Measurements from ENCODE around the gene TLL1.

The TLL1 gene

DNA sequence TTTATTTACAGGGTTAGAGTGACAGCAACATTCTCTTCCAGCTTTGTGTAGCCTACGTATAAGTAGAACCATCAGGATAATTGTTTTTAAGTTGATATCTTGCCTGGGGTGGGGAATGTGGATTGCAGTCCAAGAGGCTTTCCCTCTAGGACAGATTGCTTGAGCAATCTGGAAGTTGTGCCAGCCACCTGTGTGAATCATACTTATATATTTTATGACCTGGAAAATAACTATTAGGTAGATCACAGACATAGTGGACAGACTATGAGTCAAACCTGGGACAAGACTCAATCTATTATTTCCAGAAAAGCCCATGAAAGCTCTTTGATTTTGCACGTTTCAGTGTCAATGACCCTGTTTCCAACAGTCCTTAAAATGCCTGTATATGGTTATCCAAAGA lies 98.9 kb downstream of the TLL1 start:
- DNase-seq (ENCODE audit: low read depth), result no peak

DNA sequence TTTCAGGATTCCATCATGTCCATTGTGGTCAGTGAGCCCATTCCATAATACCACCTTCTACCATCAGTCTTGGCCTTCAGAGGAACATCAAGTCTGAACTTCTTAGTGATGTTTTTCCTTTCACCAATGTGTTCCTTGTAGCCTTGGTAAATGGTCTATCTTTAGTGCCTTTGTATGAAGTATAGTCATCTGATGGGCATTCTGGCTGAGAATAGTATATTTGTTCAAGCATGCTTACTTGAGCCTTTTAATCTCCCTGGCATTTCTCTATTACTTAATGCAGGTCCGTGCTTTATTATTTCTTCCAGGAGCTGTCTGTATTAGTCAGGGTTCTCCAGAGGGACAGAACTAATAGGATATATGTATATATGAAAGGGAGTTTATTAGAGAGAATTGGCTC lies 99.7 kb downstream of the TLL1 start:
- no peak for DNase-seq (ENCODE audit: low read depth)

DNA sequence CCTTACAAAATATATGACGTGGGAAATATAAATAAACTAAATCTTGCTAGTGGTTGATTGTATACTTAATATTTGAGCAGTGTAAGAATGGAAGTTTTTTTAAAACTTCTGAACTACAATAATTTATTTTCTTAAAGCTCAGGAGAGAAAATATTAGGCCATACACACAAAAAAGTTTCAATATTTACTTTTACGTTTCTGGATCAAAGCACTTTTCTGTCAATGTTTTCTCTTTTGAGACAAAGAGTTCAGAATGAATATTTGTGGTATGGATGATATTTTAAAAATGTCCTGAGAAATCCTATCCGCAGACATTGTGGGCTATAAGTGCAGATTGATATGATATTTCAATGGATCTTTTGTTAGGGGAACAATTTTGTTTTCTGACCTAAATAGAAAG lies 109.9 kb downstream of the TLL1 start:
- DNase-seq (ENCODE audit: low read depth), result no peak

DNA sequence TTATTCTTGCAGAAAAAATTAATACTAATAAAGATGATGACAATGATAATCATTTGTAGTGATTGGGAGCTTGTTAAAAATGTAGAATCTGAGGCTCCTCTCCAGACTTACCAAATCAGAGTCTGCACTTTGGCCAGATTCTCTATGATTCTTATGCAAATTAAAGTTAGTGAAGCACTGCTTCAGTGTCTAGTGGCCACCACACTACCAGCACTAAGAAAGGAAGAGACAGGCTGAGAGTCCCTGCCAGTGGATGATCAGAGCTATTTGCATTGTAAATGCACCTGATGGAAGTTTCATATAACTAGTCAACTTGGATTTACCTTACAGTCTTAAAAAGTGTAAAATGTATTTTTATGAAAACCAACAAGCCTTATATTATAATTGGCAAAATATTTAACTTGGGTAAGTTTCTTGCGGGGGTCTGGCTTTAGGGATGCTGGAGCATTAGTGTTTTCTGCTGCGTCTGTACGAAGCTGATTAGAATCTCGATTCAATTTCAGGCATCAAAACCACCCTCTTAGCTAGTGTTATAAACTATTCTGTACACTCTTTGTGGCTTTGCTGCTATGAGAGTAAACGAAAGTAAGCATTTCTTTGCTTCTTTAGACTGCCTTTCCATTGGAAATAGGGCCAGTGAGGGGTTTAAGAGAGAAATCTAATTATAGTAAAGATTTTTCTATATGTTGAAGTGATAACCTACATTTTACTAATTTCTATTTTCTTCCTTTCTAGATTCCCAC lies 114.1 kb downstream of the TLL1 start:
- no peak for DNase-seq (ENCODE audit: low read depth)

DNA sequence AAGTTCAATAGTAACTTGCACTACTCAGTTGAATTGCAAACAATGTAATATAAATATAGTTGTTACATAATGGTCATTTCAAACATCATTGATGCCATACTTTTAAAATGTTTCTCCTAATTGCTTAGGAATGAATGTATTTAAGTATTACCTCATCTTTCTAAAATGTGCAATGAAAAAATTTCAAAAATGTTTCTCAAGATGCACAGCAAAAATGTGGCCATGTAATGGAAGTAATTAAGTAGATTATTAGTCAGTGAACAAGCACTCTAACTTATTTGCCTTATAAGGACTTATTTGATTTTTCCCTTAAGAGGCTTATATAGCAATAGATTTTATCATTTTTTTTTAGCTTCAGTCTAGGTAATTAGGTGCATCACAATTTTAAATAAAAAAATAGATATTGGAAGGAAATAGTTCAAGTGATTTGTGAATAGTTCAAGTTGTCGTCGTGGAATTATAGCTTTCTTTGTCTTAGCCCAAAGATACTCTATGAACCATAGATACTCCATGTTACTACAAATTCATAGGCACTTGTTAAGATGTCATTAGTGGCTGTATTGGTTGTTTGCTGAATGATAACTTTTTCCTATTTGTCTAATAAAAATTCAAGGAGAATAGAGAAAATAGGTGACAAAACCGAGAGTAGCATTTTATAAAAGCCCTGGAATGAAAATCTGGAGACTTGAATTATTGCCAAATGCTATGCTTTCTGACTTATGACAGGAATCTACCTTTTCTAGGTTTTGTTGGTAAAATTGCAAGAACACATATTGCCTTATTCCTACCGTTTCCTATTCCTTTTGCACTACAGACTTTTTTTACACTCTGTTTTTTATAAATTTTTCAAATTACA lies 118.5 kb downstream of the TLL1 start:
- no peak for DNase-seq (ENCODE audit: low read depth)

DNA sequence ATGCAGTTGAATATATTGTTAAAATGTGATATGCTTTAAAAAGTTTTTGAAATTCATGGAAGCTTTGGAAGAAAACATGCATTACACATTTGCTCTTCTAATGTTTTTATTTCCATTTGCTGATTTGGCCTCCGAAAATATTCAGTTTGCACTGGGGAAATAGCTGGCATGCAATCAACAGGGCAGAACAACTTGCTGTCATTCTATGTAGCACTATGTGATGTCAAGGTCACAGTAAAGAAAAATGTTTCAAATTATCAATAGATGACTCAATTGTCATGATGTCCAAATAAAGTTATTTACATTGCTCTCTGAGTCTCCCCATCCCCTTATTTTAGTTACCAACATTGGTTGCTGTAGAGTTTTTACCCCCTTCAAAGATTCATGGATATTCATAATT lies 119.2 kb downstream of the TLL1 start:
- DNase-seq (ENCODE audit: low read depth), result no peak

DNA sequence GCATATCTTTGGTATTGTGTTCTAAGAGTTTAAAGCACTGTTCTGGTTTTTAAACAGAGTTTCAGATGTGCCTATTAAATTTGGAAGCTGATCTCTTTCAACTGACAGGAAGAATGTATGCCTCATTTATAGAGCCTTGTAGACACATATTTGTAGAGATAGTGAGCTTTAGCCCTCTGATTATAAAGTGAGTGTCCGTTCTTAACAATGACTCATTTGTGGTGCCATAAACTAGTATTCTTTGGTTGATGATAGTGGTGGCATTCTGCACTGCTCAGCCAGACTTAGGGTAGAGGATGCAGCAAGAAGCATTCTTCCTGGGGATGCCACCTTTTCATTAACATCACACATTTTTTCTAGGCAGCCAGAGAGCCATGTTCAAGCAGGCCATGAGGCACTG lies 121.7 kb downstream of the TLL1 start:
- no peak for DNase-seq (ENCODE audit: low read depth)

DNA sequence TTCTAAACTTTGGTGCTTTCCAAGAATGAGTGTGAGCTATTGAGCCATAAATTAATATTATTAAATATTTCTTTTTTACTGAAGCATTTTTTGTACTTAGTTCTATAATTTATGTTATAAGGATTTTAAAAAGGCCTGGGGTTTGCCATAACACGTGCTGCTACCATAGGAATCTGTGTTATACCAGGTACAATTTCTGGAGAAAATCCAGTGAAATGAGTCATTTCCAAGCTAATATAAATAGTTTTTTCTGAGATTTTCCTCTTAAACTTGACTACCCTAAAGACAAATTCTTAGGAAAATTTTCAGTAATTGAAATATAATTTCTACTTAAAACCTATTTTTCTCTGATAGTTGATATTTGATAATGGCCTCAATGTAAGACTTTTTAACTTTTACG lies 130.8 kb downstream of the TLL1 start:
- DNase-seq (ENCODE audit: low read depth), result no peak

DNA sequence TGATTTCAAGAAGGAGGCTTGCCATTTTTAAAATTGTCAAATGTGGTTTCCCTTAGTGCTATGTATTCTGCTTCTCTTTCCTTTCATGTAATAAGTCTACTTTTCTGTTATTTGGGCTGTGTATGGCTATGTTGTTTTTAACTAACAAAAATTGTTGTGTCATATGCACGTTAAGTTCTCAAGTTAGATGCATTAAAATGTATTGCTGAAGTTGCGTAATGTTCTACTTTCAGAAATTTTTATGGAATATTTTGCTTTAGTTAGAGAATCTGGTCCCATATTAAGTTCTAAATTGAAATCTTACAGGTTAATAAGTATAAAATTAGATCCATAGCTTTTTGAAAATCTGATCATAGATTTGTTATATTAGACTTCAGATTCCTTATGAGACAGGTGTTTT lies 133.2 kb downstream of the TLL1 start:
- DNase-seq (ENCODE audit: low read depth), result no peak

DNA sequence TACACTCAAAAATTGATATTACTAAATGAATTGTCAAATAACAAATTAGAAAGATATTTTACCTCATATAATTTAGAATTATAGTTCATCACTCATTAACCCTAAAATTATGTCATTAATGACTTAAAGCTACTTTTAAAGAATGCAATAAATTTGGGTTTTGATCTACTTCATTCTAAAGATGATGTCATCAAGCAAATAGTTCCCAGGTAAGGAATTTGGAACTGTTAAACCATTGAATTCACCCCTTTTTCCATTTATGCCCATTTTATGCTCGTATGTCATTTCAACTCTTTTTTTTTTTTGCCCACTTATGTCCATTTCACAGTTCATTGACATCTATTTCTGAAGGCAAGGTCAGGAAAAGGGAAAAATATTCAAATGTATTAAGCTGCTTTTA lies 135.5 kb downstream of the TLL1 start:
- DNase-seq (ENCODE audit: low read depth), result no peak

DNA sequence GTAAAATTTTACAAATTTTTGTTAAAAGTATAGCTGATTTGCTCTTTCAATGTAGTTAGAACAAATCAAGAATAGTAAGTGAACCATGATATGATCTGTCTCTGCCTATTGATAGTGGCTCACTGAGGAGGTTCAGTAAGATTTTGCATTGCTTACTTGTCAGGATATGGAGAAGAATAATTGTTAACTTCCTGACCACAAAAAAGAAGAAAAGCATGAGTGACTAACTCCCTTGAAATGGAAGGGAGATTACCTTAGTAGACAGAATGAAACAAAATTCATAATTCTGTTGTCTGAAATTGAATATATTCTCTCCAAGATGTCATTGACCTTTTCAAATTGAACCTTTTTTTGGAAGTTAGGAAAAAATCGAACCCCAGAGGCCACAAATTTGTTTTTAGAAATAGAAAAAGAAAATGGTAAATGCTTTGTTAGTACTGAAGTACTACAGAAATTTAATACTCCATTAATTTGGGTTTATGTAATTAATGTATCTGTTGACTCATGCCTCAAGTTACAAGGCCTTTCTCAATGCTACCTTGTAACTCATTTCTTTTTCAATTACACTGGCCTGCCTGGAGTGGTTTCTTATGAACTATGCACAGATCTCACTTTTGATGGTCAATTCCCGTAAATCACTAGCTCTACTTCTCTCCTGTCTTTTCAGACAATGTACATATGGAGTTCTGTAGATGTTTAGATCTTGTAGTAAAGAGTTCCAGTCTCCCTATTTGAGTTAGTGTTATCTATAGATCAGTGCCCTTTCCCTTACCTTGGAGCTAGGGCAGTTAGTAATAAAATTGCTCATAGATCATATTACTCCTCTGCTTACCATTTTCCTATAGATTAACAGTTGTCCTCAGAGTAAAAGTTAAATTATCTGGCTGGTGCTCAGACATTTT lies 139.3 kb downstream of the TLL1 start:
- DNase-seq (ENCODE audit: low read depth), result no peak

DNA sequence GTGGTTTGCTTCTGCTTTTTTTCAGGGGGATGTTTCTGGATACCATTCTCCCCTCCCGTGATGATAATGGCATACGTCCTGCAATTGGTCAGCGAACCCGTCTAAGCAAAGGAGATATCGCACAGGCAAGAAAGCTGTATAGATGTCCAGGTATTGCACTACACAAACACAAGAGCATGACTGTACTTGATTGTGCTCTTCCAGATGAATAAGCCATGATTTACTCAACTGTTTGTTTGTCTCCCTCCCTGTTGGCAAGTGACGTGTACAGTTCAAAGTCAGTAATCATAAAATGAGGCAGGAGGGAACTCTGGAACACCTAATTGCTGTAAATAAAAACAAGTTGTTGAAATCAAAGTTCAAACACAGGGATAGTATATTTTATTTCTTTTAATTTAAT lies 141.4 kb downstream of the TLL1 start:
- no peak for DNase-seq (ENCODE audit: low read depth)

DNA sequence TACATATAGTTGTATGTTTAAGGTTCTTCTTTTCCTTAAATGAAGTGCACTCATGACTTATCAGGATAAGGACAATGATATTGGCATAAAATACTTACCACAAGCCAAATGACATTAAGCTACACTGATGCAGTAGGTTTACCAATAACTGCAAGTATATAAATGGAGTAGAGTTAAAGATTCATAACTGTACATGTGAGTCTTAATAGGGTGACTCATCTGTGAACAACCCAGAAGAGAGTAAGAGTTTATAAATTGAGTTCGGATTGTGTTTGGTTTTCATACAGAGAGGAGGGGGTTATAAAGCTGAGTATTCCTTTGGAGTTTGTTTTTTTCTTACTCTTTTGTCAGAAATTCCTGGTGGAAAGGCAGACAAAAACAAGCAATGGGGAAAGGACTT lies 144.8 kb downstream of the TLL1 start:
- DNase-seq (ENCODE audit: low read depth), result no peak

DNA sequence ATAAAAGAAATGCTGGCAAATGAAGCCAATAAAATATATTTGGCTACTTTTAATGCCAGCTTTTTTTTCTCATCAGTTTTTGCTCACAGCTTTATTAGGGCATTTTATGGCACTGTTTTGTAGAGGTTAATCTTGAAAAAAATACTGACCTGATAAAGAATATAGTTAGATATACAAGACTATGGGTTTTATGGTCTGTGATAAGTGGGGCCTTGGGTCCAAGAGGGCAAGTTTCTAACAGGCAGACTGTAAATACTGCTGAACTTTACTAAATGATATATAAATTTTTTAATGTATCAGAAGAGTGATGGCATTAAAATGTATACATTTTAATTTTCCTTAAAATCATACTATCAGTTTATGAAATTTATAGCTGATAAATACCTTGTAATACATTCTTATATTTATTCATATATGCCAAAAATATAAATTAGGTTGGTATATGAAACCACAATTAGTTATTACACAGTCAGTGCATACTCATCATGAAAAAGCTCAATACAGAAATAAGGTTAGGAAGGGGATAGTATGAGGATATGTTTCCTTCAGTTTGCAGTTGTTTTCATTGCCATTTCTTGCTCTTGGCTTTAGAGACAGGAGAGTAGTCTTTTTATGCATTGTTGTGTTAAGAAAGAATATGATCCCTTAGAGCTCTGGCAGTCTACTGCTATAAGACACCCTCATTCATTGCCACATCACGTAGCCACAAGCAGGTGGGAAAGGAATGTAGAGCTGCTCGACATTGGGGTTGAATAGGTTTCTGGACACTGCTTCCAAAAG lies 146.6 kb downstream of the TLL1 start:
- DNase-seq (ENCODE audit: low read depth), result no peak

DNA sequence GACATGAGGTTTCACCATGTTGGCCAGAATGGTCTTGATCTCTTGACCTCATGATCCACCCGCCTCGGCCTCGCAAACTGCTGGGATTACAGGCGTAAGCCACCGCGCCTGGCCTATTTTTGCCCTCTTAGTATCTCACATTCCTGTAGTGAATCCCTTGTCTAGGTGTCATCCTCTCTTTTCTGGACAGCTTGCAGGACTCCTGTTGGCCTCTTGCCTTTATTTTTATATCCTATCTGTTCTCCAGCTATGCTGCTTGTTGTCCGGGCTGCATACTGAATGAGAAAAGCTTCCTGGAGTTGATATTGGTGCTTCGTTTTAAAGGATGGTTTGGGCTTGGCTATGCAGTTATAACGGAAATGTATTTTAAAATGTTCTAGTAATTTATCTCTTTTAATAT lies 148.6 kb downstream of the TLL1 start:
- DNase-seq (ENCODE audit: low read depth), result no peak

DNA sequence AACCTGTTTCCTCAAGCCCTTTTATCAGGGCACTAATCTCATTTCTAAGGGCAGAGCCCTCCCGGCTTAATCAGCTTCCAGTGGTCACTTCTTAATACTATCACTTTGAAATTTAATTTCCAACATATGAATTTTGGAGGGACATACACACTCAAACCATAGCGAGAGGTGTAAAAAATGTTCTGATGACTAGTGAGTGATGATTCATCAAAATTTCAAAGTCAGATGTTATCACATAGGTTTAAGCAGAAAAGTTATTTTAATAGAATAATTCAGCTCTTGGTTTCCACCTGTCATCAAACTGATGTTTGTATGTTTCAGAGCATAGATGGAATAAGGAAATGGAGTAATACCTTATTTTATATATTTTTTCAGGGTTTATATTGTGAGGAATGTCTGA lies 161.9 kb downstream of the TLL1 start:
- no peak for DNase-seq (ENCODE audit: low read depth)

DNA sequence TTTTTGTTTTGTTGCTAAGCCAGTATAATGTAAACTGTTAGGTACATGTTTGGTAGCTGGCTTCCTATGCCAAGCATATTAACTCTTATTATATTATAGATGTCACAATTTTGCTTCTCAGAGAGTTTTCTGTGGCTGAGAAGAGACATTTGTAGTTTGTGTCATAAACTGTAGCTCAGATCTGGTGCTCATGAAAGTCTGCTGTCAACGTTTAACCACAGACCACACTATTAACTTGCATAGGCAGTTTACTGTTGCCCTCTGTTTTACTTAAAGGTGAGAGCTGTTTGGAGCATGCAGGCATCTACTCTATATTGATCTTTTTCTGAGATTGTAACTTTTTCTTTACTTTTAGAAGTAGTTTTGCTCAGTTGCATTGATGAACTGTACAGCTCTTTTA lies 166.8 kb downstream of the TLL1 start:
- no peak for DNase-seq (ENCODE audit: low read depth)

DNA sequence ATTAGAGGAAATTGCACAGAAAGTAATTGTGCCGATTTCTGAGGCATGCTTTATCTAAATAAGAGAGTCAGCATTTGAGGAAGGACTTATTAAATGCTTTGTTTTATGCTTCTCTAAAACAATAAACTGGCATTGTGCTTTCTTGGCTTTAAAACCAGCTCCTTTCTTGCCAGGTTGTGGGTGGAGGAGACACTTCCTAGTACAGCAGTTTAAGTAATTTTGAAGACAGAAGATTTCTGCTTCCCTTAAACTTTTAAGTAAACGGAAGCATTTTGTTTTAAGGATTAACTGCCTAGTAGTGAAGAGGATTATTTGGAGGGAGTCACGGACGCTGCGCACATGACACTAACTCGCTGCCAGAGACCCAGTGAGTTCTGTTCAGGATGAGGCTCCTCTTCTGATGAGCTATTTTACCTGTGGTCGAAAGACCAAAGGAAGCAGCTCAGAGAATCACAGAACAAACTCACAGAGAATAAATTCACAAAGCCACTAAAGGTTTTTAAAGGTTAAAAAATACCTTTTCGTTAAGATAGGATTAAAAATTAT lies 169.5 kb downstream of the TLL1 start:
- DNase-seq (ENCODE audit: low read depth), result no peak

DNA sequence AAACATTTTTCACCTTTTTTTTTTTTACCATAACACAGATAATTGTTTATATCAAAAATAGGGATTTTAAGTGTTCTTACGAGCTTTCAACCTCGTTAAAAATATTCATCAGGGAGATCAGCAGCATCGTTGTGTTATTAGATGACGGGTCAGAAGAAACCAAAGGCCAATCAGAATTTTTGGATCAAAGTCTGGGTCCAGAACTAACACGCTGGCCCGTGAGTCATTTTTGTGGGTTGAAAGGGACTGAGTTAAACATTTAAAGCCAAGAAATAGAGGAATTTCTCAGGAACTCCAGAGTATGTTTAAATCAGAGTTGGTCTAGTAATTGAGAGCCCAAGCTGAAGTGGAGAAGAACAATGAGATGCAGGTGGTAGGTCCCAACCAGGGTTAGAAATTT lies 170.8 kb downstream of the TLL1 start:
- DNase-seq (ENCODE audit: low read depth), result no peak

DNA sequence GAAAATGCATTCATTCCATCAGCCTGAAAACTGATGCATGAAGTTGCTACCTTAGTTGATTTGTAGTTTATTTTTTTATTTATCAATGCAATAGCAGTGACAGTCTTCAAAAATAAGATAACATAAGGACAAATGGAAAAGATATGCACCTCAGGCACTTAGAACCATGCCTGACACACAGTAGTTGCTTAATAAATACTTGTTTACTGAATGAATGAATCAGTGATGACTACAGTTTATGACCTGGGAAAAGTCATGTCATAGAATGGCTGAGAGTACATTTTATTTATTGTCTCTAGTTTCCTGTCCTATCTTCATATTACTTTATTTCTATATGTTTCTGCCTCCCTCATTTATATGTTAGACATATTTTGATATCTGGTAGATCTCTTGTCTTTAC lies 171.8 kb downstream of the TLL1 start:
- DNase-seq (ENCODE audit: low read depth), result no peak

DNA sequence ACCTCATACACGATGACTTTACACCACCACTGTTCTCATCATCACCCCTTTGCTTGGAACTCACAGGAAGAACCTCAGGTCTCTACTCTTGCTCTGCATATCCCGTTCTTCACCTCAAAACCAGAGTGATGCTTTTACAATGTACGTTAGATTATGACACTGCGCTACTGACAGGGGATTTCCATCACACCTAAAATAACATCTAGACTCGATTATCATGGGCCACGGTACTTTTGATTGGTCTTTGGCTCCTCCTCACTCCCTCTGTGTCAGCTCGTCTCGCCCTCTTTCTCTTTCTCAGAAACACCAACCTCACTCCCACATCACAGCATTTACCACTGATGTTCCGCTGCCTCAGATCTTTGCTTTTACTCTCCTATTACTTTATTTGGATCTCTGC lies 172.4 kb downstream of the TLL1 start:
- DNase-seq (ENCODE audit: low read depth), result no peak

DNA sequence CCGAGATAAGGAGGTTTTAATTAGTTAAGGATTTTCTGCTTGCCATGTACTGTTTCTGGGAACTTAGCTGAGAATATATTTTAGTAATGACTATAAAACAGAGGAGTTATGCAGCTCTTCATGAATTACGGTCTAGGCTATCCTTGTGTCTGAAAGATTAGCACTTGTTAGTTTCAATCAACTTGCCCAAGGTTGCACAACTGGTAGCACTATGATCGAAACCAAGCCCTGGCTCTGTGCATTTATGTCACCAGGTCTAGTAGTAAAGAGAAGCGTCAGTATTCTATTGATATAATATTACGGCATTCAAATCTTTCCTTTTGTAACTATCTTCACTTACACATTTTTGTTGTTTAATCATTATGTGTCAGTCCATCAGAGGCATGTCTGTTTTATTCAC lies 176.0 kb downstream of the TLL1 start:
- no peak for DNase-seq (ENCODE audit: low read depth)
